DMS79 (cell line): ENCODE measurements around the gene CD19.
"Not testable (repeated sequence)": the region's sequence is repeated elsewhere in the genome, so short reads cannot be mapped to it uniquely, and the experiment has no call there.

ENCODE experiments used
- DNase-seq: peaks from one replicate; lab custom pipeline; 2025; lab: John Stamatoyannopoulos, UW

Gene CD19

GRCh38 chr16:28910086-28911031, 21.4 kb upstream of the CD19 start:
- DNase-seq = peak; percentile 70

GRCh38 chr16:28912558-28912957, 19.2 kb upstream of the CD19 start:
- no peak for DNase-seq

- no peak for DNase-seq
Observed at GRCh38 chr16:28913946-28914724, 17.6 kb upstream of the CD19 start.

GRCh38 chr16:28915181-28915580, 16.6 kb upstream of the CD19 start:
- no peak for DNase-seq

GRCh38 chr16:28917095-28917494, 14.7 kb upstream of the CD19 start:
- DNase-seq = no peak

GRCh38 chr16:28918698-28919097, 13.1 kb upstream of the CD19 start:
- DNase-seq = no peak

GRCh38 chr16:28923231-28923587, 8.6 kb upstream of the CD19 start:
- no peak for DNase-seq

- no peak for DNase-seq
Observed at GRCh38 chr16:28923652-28924398, 7.9 kb upstream of the CD19 start.

- DNase-seq = no peak
Observed at GRCh38 chr16:28924399-28924761, 7.4 kb upstream of the CD19 start.

- peak; percentile 94 for DNase-seq
Observed at GRCh38 chr16:28924762-28925385, 6.9 kb upstream of the CD19 start, which contains the start of gene RABEP2. TSS of gene RABEP2 (minus strand) at chr16:28925238. CDS start at chr16:28925163, 75 bp downstream.

- DNase-seq = no peak
Observed at GRCh38 chr16:28925386-28926228, 6.2 kb upstream of the CD19 start.

- DNase-seq = not testable (repeated sequence)
Observed at GRCh38 chr16:28926284-28926683, 5.5 kb upstream of the CD19 start.

- no peak for DNase-seq
Observed at GRCh38 chr16:28927815-28928214, 4.0 kb upstream of the CD19 start.

GRCh38 chr16:28930203-28930602, 1.6 kb upstream of the CD19 start:
- no peak for DNase-seq

- DNase-seq = no peak
Observed at GRCh38 chr16:28930652-28931051, 1.1 kb upstream of the CD19 start.

GRCh38 chr16:28932339-28933141, 769 bp downstream of the CD19 start:
- DNase-seq = no peak

GRCh38 chr16:28933171-28933570, 1.4 kb downstream of the CD19 start:
- no peak for DNase-seq

GRCh38 chr16:28935346-28935745, 3.6 kb downstream of the CD19 start:
- DNase-seq = no peak

- no peak for DNase-seq
Observed at GRCh38 chr16:28935924-28936783, 4.4 kb downstream of the CD19 start.
